Activated CD4-positive, alpha-beta memory T cell treated with anti-CD3 and anti-CD28 coated beads, Interleukin-2, amount 10 ng/mL, durations not matched to agents 7 days and 5 days (primary cell): ENCODE results near the gene CABLES1. TPM values are rescaled to one million over a fixed set of nuclear protein-coding genes. Genes with fewer than 3 reads are reported as not detected.

Experiments used
- CTCF ChIA-PET: fragments of 350-600 bp; sonication (Branson Sonifier 250); formaldehyde crosslinking; loops from one replicate; lab custom pipeline; 2021; ENCODE audit warnings: antibody characterized with exemption, inconsistent platforms; lab: Charles Lee
- POLR2A ChIA-PET: fragments of 350-600 bp; sonication (Branson Sonifier 250); formaldehyde crosslinking; loops from one replicate; lab custom pipeline; 2021; ENCODE audit warnings: antibody characterized with exemption; lab: Charles Lee
- DNase-seq: peaks from one replicate; pipeline ENCODE4 v3.0.0-alpha.2; 2020
- H3K27ac Mint-ChIP-seq: one replicate; pipeline ENCODE4 v1.8.0; 2021; ENCODE audit warnings: mild to moderate bottlenecking, mixed read lengths
- H3K27me3 Mint-ChIP-seq: one replicate; pipeline ENCODE4 v1.8.0; 2021; ENCODE audit warnings: mixed read lengths
- H3K36me3 Mint-ChIP-seq: one replicate; pipeline ENCODE4 v1.8.0; 2021; ENCODE audit warnings: low read depth, mixed read lengths
- H3K4me1 Mint-ChIP-seq: one replicate; pipeline ENCODE4 v1.8.0; 2021; ENCODE audit warnings: mixed read lengths
- H3K4me3 Mint-ChIP-seq: one replicate; pipeline ENCODE4 v1.8.0; 2021; ENCODE audit warnings: mild to moderate bottlenecking, mixed read lengths
- H3K9me3 Mint-ChIP-seq: one replicate; pipeline ENCODE4 v1.8.0; 2021; ENCODE audit warnings: mixed read lengths
- total RNA-seq, 2 experiments: library from RNA; stranded (reverse); gene quantifications; one replicate each; pipeline ENCODE4 v1.2.3, GENCODE V29; 2021

The CABLES1 gene
- total RNA-seq, 2 experiments from 2014 or later: 2.7 to 2.8 TPM

GRCh38 chr18:23171581-23172156 is 36.4 kb downstream of the CABLES1 start:
- H3K27me3 Mint-ChIP-seq: peaks cover 24% of the 10 kb centered on the region
- H3K4me3 Mint-ChIP-seq: no peak overlapping the region
- no peaks in the 10 kb centered on the region for H3K4me1 Mint-ChIP-seq
- no peaks in the 10 kb centered on the region for H3K36me3 Mint-ChIP-seq
- POLR2A ChIA-PET: no interaction called here
- H3K27ac Mint-ChIP-seq: no peak overlapping the region
- H3K9me3 Mint-ChIP-seq: no peaks in the 10 kb centered on the region
- DNase-seq: no peak
- CTCF ChIA-PET: no interaction called here

- POLR2A ChIA-PET: no interaction called here
- H3K9me3 Mint-ChIP-seq: no peaks in the 10 kb centered on the region
- H3K4me1 Mint-ChIP-seq: no peaks in the 10 kb centered on the region
- no peak for DNase-seq
- CTCF ChIA-PET: interaction anchor here (0.6 kb wide), 1 partner anchor 179 kb away, joined by 3 read pairs; no protein-coding TSS in a partner anchor
- peaks cover 25% of the 10 kb centered on the region for H3K27me3 Mint-ChIP-seq
- H3K36me3 Mint-ChIP-seq: no peaks in the 10 kb centered on the region
- no peak overlapping the region for H3K4me3 Mint-ChIP-seq
- no peak overlapping the region for H3K27ac Mint-ChIP-seq
Measured at GRCh38 chr18:23172591-23173380, 37.5 kb downstream of the CABLES1 start.

DNA sequence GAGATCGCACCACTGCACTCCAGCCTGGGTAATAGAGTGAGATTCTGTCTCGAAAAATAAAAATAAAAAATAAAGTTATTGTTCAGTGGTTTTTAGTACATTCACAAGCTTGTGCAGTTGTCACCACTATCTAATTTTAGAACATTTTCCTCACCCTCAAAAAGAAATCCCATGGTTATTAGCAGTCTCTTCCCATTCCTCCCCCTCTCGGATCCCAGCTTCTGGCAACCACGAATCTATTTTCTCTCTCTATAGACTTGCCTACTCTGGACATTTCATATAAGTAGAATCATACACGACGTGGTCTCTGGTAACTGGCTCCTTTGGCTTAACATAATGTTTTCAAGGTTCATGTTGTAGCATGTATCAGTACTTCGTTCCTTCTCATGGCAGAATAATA is 38.6 kb downstream of the CABLES1 start:
- ChIA-PET CTCF (no interaction called here), POLR2A (no interaction called here)
- Mint-ChIP-seq H3K4me3 (no peak overlapping the region), H3K9me3 (no peaks in the 10 kb centered on the region), H3K27me3 (peaks cover 25% of the 10 kb centered on the region), H3K36me3 (no peaks in the 10 kb centered on the region), H3K4me1 (no peaks in the 10 kb centered on the region), H3K27ac (no peak overlapping the region)
- no peak for DNase-seq

GRCh38 chr18:23176701-23177432 is 41.6 kb downstream of the CABLES1 start:
- Mint-ChIP-seq H3K27me3 (peaks cover 18% of the 10 kb centered on the region), H3K9me3 (no peaks in the 10 kb centered on the region), H3K4me1 (peaks cover 6% of the 10 kb centered on the region), H3K4me3 (no peak overlapping the region), H3K27ac (no peak overlapping the region), H3K36me3 (no peaks in the 10 kb centered on the region)
- no peak for DNase-seq
- CTCF ChIA-PET: interaction anchor here (0.7 kb wide), 1 partner anchor 67 kb away, joined by 3 read pairs; no protein-coding TSS in a partner anchor
- POLR2A ChIA-PET: no interaction called here

GRCh38 chr18:23177433-23178072 is 42.3 kb downstream of the CABLES1 start:
- Mint-ChIP-seq H3K4me1 (peaks cover 6% of the 10 kb centered on the region), H3K9me3 (no peaks in the 10 kb centered on the region), H3K27ac (no peak overlapping the region), H3K36me3 (no peaks in the 10 kb centered on the region), H3K27me3 (peaks cover 18% of the 10 kb centered on the region), H3K4me3 (no peak overlapping the region)
- no peak for DNase-seq
- ChIA-PET CTCF (no interaction called here), POLR2A (no interaction called here)

GRCh38 chr18:23178201-23178600 is 42.9 kb downstream of the CABLES1 start:
- DNase-seq: no peak
- CTCF ChIA-PET: no interaction called here
- Mint-ChIP-seq H3K36me3 (no peaks in the 10 kb centered on the region), H3K27me3 (peaks cover 12% of the 10 kb centered on the region), H3K4me3 (no peak overlapping the region), H3K4me1 (peaks cover 6% of the 10 kb centered on the region), H3K9me3 (no peaks in the 10 kb centered on the region), H3K27ac (no peak overlapping the region)
- POLR2A ChIA-PET: no interaction called here

GRCh38 chr18:23178661-23179081 is 43.4 kb downstream of the CABLES1 start:
- Mint-ChIP-seq H3K27me3 (peaks cover 12% of the 10 kb centered on the region), H3K27ac (no peak overlapping the region)

GRCh38 chr18:23179416-23179815 is 44.1 kb downstream of the CABLES1 start:
- no peak overlapping the region for H3K4me3 Mint-ChIP-seq
- H3K36me3 Mint-ChIP-seq: no peaks in the 10 kb centered on the region
- ChIA-PET POLR2A (no interaction called here), CTCF (no interaction called here)
- H3K27ac Mint-ChIP-seq: no peak overlapping the region
- peaks cover 6% of the 10 kb centered on the region for H3K4me1 Mint-ChIP-seq
- peaks cover 8% of the 10 kb centered on the region for H3K27me3 Mint-ChIP-seq
- DNase-seq: no peak
- no peaks in the 10 kb centered on the region for H3K9me3 Mint-ChIP-seq

More at GRCh38 chr18:23178661-23179081, 43.4 kb downstream of the CABLES1 start:
- no peak overlapping the region for H3K4me3 Mint-ChIP-seq
- no peak for DNase-seq
- peaks cover 6% of the 10 kb centered on the region for H3K4me1 Mint-ChIP-seq
- H3K36me3 Mint-ChIP-seq: no peaks in the 10 kb centered on the region
- H3K9me3 Mint-ChIP-seq: no peaks in the 10 kb centered on the region
- POLR2A ChIA-PET: no interaction called here
- CTCF ChIA-PET: no interaction called here

GRCh38 chr18:23181547-23181946 is 46.3 kb downstream of the CABLES1 start:
- Mint-ChIP-seq H3K27me3 (peaks cover 4% of the 10 kb centered on the region), H3K4me1 (peaks cover 6% of the 10 kb centered on the region), H3K9me3 (no peaks in the 10 kb centered on the region), H3K27ac (no peak overlapping the region), H3K36me3 (no peaks in the 10 kb centered on the region), H3K4me3 (no peak overlapping the region)
- ChIA-PET POLR2A (no interaction called here), CTCF (interaction anchor here (1.1 kb wide), 1 partner anchor 55 kb away, joined by 3 read pairs; no protein-coding TSS in a partner anchor)
- no peak for DNase-seq

GRCh38 chr18:23182606-23183005 is 47.3 kb downstream of the CABLES1 start:
- CTCF ChIA-PET: no interaction called here
- no peak for DNase-seq
- H3K27ac Mint-ChIP-seq: no peak overlapping the region
- peaks cover 2% of the 10 kb centered on the region for H3K27me3 Mint-ChIP-seq
- H3K4me1 Mint-ChIP-seq: peaks cover 6% of the 10 kb centered on the region
- no peaks in the 10 kb centered on the region for H3K36me3 Mint-ChIP-seq
- no peak overlapping the region for H3K4me3 Mint-ChIP-seq
- POLR2A ChIA-PET: no interaction called here
- no peaks in the 10 kb centered on the region for H3K9me3 Mint-ChIP-seq

- no peak overlapping the region for H3K27ac Mint-ChIP-seq
- peaks cover 6% of the 10 kb centered on the region for H3K4me1 Mint-ChIP-seq
- H3K9me3 Mint-ChIP-seq: no peaks in the 10 kb centered on the region
- ChIA-PET POLR2A (no interaction called here), CTCF (no interaction called here)
- H3K27me3 Mint-ChIP-seq: peaks cover 2% of the 10 kb centered on the region
- no peak overlapping the region for H3K4me3 Mint-ChIP-seq
- no peak for DNase-seq
- no peaks in the 10 kb centered on the region for H3K36me3 Mint-ChIP-seq
Measured at GRCh38 chr18:23183411-23184150, 48.3 kb downstream of the CABLES1 start.

- Mint-ChIP-seq H3K27me3 (no peaks in the 10 kb centered on the region), H3K36me3 (no peaks in the 10 kb centered on the region), H3K4me3 (no peak overlapping the region), H3K27ac (no peak overlapping the region), H3K4me1 (peaks cover 1% of the 10 kb centered on the region), H3K9me3 (no peaks in the 10 kb centered on the region)
- DNase-seq: no peak
- CTCF ChIA-PET: no interaction called here
- POLR2A ChIA-PET: no interaction called here
Measured at GRCh38 chr18:23186781-23187180, 51.5 kb downstream of the CABLES1 start.
